Fibroblast of lung (primary cell): Measurements from ENCODE around the gene BFSP2. TPM values are rescaled to one million over a fixed set of nuclear protein-coding genes. Genes with fewer than 3 reads are reported as not detected.

Source experiments
- DNase-seq, 2 donors: peaks; one replicate each; pipeline versions ENCODE4 v3.0.0 to v3.0.0-alpha.2; 2010; ENCODE audit warnings: low read depth in 2 of 2
- H2AFZ ChIP-seq: 2 replicates; pipeline ENCODE4 v1.5.1; 2012; ENCODE audit warnings: low read length, control low read depth, inconsistent platforms
- H3K27ac ChIP-seq: 2 replicates; pipeline ENCODE4 v1.5.1; 2011; ENCODE audit warnings: low read length, control low read depth; ENCODE audit not compliant: insufficient read depth
- H3K27me3 ChIP-seq: 2 replicates; pipeline ENCODE4 v1.5.1; 2011; ENCODE audit warnings: mild to moderate bottlenecking, low read length; ENCODE audit not compliant: control insufficient read depth, insufficient read depth
- H3K36me3 ChIP-seq: 2 replicates; pipeline ENCODE4 v1.5.1; 2011; ENCODE audit warnings: low read length; ENCODE audit not compliant: control insufficient read depth, insufficient read depth
- H3K4me1 ChIP-seq: 2 replicates; pipeline ENCODE4 v1.5.1; 2011; ENCODE audit warnings: low read length; ENCODE audit not compliant: control insufficient read depth, insufficient read depth; ENCODE audit errors: extremely low read depth
- H3K4me2 ChIP-seq: 2 replicates; pipeline ENCODE4 v1.5.1; 2011; ENCODE audit warnings: low read length, control low read depth; ENCODE audit not compliant: insufficient read depth; ENCODE audit errors: extremely low read depth
- H3K4me3 ChIP-seq, 4 experiments: fragments of 200-600 bp in 1 of 4; sonication (generic) in 1 of 4; replicated peaks in 1 of 4; 2 replicates each; pipeline ENCODE4 v1.5.1; 2011 to 2016; ENCODE audit warnings: low read length in 4 of 4, low read depth in 3 of 4, mild to moderate bottlenecking in 3 of 4, control low read depth in 2 of 4, inconsistent platforms in 1 of 4, mixed read lengths in 1 of 4; ENCODE audit not compliant: insufficient read depth in 1 of 4; ENCODE audit errors: control extremely low read depth in 1 of 4
- H3K79me2 ChIP-seq: 2 replicates; pipeline ENCODE4 v1.5.1; 2012; ENCODE audit warnings: mild to moderate bottlenecking, low read length, inconsistent platforms; ENCODE audit not compliant: control insufficient read depth, insufficient read depth
- H3K9ac ChIP-seq: 2 replicates; pipeline ENCODE4 v1.5.1; 2011; ENCODE audit warnings: mild to moderate bottlenecking, low read length, control low read depth; ENCODE audit not compliant: insufficient read depth
- H3K9me3 ChIP-seq: 2 replicates; pipeline ENCODE4 v1.5.1; 2012; ENCODE audit warnings: low read depth, low read length; ENCODE audit not compliant: control insufficient read depth, insufficient read depth
- H4K20me1 ChIP-seq: 2 replicates; pipeline ENCODE4 v1.5.1; 2011; ENCODE audit warnings: low read length; ENCODE audit not compliant: control insufficient read depth, insufficient read depth; ENCODE audit errors: extremely low read depth
- EZH2 ChIP-seq: IDR thresholded peaks from 2 replicates; pipeline ENCODE4 v1.5.1; 2012; ENCODE audit warnings: low read length, control low read depth, mild to moderate bottlenecking; ENCODE audit errors: missing control alignments
- polyA plus RNA-seq, 2 donors: library from polyadenylated mRNA; depleted of rRNA in 1 of 2; stranded (reverse) in 1 of 2; unstranded in 1 of 2; fragments of >200 nt; gene quantifications; 2 replicates each; pipeline ENCODE4 v1.2.1, GENCODE V29; 2011 to 2012; ENCODE audit warnings: missing spikeins in 1 of 2
- total RNA-seq: library from RNA; depleted of rRNA; stranded (reverse); fragments of >200 nt; gene quantifications from 2 replicates; pipeline ENCODE4 v1.2.1, GENCODE V29; 2014
- TF ChIP-seq, protein P1 (sequence below), 2 donors: IDR thresholded peaks in 1 of 2; conservative IDR thresholded peaks in 1 of 2; 1 replicate in 1 of 2; 2 replicates in 1 of 2; pipeline ENCODE4 v1.5.1; 2011 to 2012; ENCODE audit warnings: low read length in 2 of 2, control low read depth in 1 of 2, inconsistent platforms in 1 of 2, low read depth in 1 of 2, mild to moderate bottlenecking in 1 of 2

BFSP2 gene
- total and polyA plus RNA-seq, 2 donors (not counting 1 experiment from before 2014, with no cell fraction given): not detected

DNA sequence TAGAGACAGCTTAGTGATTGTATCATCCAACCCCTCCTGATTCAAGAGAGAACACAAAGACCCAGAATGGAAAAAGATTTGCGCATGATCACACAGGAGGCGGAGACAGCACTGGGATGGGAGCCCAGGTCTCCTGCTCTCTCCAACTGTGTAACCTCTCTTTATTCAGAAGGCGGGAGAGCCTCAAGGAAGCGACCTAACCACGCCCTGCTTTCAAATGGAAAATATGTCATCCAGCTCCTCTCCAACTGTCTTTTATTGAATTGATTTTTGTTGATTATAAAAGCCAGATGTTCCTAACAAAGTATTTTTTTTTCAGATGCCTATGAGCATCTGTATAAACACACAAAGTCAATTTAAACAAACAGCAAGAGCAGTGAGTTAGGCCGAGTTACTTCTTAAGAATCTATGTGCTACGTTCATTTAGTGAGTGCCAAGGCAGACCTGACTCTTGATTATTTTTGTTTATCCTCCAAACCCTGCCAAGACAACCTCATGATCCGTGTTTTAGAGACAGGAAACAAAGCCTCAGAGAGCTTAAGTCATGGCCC, 74.5 kb downstream of the BFSP2 start:
- Histone ChIP-seq H3K79me2 (no peaks in the 10 kb centered on the region), H3K4me1 (peaks cover 7% of the 10 kb centered on the region), H3K4me2 (peak overlapping the region; percentile 52), H3K4me3 (no peak overlapping the region), H4K20me1 (no peaks in the 10 kb centered on the region), H3K36me3 (no peaks in the 10 kb centered on the region), H3K9ac (no peak overlapping the region), H2AFZ (peak overlapping the region; percentile 54), H3K27me3 (no peaks in the 10 kb centered on the region), H3K27ac (peak overlapping the region; percentile 30), H3K9me3 (no peaks in the 10 kb centered on the region)
- TF ChIP-seq, protein P1, sequence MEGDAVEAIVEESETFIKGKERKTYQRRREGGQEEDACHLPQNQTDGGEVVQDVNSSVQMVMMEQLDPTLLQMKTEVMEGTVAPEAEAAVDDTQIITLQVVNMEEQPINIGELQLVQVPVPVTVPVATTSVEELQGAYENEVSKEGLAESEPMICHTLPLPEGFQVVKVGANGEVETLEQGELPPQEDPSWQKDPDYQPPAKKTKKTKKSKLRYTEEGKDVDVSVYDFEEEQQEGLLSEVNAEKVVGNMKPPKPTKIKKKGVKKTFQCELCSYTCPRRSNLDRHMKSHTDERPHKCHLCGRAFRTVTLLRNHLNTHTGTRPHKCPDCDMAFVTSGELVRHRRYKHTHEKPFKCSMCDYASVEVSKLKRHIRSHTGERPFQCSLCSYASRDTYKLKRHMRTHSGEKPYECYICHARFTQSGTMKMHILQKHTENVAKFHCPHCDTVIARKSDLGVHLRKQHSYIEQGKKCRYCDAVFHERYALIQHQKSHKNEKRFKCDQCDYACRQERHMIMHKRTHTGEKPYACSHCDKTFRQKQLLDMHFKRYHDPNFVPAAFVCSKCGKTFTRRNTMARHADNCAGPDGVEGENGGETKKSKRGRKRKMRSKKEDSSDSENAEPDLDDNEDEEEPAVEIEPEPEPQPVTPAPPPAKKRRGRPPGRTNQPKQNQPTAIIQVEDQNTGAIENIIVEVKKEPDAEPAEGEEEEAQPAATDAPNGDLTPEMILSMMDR (conservative IDR thresholded peaks at IDR 0.05 in 1 of 2, IDR thresholded peaks at IDR 0.05 in 1 of 2; ENCODE audit: low read depth in 1 of 2, low read length in 2 of 2): no peak
- TF ChIP-seq EZH2: no peak
- peak; percentile 42 to 76 for DNase-seq

DNA sequence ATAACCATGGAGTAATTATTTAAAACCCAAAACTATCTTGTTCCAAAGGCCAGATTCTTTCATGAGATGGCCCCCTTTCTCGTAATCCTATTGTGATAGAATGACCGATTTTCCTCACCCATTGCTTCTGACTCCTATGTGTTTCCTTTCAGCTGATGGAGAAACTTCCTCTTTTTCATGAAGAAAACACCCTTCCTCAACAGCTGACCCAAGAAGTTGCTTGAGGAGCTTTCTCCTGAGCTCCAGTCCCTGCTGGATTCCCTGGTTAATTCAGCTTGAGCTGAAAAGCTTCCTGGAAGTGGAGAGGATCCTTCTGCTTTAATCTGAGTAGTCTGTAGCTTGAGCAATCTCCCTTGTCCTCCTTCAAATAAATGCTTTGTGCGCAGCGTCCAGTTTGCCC, 75.0 kb downstream of the BFSP2 start:
- Histone ChIP-seq H3K4me2 (peak overlapping the region; percentile 52), H3K27ac (peak overlapping the region; percentile 30)

DNA sequence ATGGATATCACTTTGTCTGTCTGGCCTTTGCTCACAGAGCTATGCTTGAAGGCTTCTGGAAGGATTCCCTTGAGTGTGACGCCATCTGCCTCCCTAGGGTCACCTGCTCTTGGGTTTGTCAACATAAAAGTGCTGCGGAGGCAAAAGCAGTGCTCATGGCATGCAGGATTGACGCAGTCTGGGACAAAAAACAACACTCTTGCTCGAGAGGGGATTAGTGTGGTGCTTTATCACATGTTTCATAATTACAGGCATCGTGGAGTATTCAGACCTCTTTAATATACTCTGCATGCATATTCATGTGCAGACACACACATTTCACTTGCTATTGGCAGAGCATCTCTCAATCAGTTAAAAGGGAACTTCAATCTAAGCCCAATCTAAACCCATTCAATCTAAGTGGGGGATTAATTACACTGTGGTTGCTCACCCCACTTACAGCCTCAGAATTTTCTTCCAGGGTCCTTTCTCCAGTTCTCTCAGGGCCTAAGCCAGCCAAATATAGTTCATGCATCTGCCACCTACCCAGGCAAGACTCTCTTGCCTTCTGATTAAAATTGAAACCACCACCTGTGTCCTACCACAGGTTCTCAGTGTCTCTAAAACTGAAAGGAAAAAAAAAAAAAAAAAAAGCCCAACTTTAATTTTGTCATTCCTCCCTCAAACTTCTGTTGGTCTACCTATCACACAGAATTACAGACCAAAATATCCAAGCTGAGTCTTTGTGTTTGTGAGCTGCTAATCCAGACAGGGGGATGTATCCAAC, 75.6 kb downstream of the BFSP2 start:
- Histone ChIP-seq H3K79me2 (no peaks in the 10 kb centered on the region), H3K27me3 (no peaks in the 10 kb centered on the region), H3K36me3 (no peaks in the 10 kb centered on the region), H2AFZ (peak overlapping the region; percentile 54), H3K9ac (no peak overlapping the region), H3K4me2 (no peak overlapping the region), H3K9me3 (no peaks in the 10 kb centered on the region), H4K20me1 (no peaks in the 10 kb centered on the region), H3K4me3 (no peak overlapping the region), H3K4me1 (peaks cover 7% of the 10 kb centered on the region), H3K27ac (no peak overlapping the region)
- TF ChIP-seq, protein P1 (conservative IDR thresholded peaks at IDR 0.05 in 1 of 2, IDR thresholded peaks at IDR 0.05 in 1 of 2; ENCODE audit: low read depth in 1 of 2, low read length in 2 of 2): no peak
- no peak for TF ChIP-seq EZH2
- no peak for DNase-seq

More for the DNA sequence above, 75.0 kb downstream of the BFSP2 start:
- Histone ChIP-seq H3K4me3 (no peak overlapping the region), H3K9me3 (no peaks in the 10 kb centered on the region), H3K27me3 (no peaks in the 10 kb centered on the region), H3K79me2 (no peaks in the 10 kb centered on the region), H2AFZ (peak overlapping the region; percentile 54), H3K9ac (no peak overlapping the region), H3K4me1 (peaks cover 7% of the 10 kb centered on the region), H3K36me3 (no peaks in the 10 kb centered on the region), H4K20me1 (no peaks in the 10 kb centered on the region)
- TF ChIP-seq, protein P1 (conservative IDR thresholded peaks at IDR 0.05 in 1 of 2, IDR thresholded peaks at IDR 0.05 in 1 of 2; ENCODE audit: low read depth in 1 of 2, low read length in 2 of 2): no peak
- no peak for TF ChIP-seq EZH2
- DNase-seq: no peak
